GM18526 (cell line): ENCODE results near the gene PDK2.

Experiments used
- POLR2A ChIP-seq: IDR thresholded peaks from 3 replicates; pipeline ENCODE4 v1.6.1; 2011; ENCODE audit not compliant: insufficient read length; ENCODE audit errors: extremely low read depth

Gene PDK2

DNA sequence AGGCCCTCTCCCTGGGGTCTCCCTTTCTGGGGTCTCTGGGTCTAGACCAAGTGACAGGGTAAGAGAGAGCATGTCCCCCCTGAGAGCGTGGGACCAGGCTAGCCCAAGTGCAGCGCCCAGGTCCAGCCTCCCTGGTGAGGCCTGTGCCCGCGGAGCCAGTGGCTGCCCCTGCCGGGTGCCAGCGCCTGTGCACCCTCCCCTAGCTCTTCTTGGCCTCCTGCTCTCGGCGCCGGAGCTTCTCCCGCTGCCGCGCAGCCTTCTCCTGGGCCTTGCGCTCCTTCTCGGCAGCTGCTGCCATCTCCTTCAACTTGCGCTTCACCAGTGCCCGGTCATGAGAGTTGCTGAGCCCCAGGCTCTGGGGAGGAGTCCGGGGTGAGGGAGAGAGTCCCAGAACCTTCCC lies 17.5 kb downstream of the PDK2 start:
- no peak for TF ChIP-seq POLR2A

DNA sequence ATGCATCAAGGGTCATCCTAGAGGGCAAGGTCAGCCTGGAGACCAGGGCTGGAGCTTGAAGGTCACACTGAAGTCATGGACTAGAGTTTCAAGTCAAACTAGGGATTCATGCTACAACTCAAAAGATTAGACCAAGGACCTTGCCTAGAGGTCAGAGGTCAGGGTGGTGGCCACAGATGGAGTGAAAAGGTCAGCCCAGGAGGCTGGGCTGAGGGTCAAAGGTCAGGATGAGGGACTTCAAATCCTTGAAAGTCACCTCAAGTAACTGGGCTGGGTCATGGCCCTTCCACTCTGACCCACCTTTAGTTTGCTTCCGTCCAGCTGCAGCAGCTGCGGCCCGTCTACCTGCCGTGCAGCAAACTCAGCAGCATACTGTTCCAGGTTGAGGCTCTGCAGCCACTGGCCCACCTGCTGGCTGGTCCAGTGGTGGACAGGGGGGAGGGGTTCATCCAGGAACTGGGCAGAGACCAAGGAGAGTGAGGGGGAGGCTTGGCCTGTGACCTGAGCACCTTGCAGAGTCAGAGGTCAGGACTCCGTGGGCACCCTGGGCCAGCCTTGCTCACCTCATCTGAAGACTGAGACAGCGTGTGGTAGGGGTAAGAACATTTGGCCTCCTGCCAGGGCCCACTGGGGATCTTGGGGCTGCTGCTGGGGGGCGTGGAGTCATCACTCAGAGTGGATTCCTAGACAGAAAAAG lies 18.6 kb downstream of the PDK2 start:
- no peak for TF ChIP-seq POLR2A

DNA sequence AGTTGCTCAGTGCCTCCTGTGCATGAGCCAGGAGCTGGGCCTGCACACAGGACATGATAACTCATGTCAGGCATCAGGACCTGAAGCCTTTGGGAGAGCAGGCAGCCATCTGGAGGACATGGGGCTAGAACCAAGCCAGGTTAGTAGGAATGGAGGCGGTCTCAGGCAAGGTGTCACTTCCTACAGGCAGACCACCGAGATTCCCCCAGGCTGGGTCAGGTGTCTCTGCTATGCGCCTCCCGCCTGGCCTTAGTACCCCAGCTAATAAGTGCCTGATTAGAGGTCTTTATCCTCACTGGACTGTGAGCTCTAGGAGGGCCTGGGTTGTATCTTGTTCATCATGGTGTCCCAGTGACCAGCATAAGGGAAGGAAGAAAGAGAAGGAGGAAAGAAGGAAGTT lies 19.2 kb downstream of the PDK2 start:
- no peak for TF ChIP-seq POLR2A

DNA sequence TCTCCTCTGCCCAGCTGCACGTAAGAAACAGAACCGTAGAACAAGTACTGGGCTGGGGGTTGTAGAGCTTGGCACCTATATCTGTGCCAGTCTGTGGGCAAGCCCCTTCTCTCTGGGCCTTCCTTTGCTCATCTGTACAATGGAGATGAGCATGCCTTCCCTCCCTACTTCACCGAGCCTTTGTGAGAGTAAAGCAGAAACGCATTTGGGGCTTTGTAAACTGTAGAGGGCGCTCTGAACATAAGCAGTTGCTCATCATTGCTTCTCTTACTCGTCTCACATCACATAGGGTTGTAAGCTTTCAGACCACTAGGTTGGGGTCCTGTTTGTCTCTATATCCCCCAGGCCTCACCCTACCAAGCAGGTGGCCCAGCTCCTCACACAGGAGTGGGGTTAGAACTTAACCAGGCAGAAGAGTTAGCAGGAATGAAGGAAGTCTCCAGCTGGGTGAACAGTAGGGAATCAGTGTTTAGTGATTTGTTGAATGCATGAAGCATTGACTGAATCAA lies 19.8 kb downstream of the PDK2 start:
- no peak for TF ChIP-seq POLR2A

GRCh38 chr17:50115756-50116155 lies 20.6 kb downstream of the PDK2 start:
- TF ChIP-seq POLR2A = no peak

GRCh38 chr17:50117202-50118051 lies 22.3 kb downstream of the PDK2 start:
- no peak for TF ChIP-seq POLR2A

DNA sequence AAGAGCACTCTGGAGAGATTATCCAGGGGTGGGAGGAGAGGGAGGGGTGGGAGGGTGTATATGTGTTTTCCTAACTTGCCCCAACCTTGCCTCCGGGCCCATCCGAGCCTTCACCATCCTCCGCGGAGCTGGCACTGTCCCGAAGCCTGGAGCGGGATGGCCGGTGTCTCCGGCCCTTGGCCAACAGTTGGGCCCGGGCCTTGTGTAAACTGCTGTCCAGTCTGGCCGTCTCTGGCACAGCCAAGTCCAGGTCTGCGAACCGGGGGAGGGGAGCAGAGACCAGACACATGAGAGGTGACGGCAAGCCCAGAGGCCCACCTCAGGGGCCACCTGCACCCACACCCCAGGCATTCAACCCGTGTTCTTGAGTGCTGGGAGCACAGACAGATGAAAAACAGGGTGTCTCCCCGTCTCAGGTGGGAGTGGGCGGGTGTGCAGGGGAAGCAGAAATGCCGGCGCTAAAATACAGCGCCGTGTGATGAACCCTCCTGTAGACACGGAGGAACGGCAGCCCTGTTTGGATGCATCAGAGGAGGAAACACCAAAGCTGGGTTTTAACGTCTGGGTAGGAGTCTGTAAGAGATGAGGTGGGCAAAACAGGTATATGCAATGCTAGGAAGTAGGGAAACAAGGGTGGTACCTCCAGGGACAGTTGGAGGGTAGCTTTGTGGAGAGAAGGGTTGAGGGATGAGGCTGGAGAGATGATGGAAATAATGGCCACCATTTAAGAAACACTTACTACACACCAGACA lies 23.1 kb downstream of the PDK2 start:
- no peak for TF ChIP-seq POLR2A

GRCh38 chr17:50118828-50119218 lies 23.7 kb downstream of the PDK2 start:
- TF ChIP-seq POLR2A = no peak

GRCh38 chr17:50120475-50121253 lies 25.5 kb downstream of the PDK2 start:
- no peak for TF ChIP-seq POLR2A

- no peak for TF ChIP-seq POLR2A
Measured at GRCh38 chr17:50122945-50123344, 27.8 kb downstream of the PDK2 start.

- no peak for TF ChIP-seq POLR2A
Measured at GRCh38 chr17:50123649-50124349, 28.6 kb downstream of the PDK2 start.

GRCh38 chr17:50125420-50125997 lies 30.4 kb downstream of the PDK2 start:
- TF ChIP-seq POLR2A = no peak

DNA sequence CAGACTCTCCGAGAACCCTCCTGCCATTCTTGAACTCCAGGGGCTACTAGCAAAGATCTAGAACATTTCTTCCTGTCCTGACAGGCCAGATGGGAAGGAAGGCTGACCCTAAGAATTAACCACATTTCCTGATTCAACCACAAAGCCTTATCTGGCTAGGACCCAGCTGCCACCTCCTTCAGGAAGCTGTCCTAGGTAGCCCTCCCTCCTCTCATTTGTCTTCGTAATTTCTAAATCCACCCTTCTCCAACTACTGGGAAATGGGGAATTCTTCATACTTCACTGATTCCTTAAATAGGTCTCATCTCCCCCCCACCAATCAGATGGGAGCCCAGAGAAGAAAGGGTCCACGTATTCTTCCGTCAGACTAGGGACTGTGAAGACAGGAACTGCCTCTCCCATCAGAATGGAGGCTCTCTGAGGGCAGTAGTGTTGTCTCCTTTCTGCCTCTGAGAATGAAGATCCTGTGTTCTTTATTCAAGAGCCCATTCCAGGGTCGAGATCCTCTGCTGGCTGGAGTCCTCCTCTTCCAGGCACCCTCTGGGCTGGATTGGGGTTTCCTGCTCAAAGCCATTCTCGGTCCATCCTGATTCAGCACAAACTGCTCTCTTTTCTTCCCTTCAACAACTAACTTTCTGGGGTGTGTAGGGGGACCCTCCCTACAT lies 32.7 kb downstream of the PDK2 start:
- no peak for TF ChIP-seq POLR2A
